SK-N-SH treated with all-trans-retinoic acid at 6 μM for 48 hours (cell line): Measurements from ENCODE around the gene PACC1.

Experiments
- ATAC-seq: fragments of 200-7000 bp; cut with Tn5 transposase; 3 replicates; pipeline ENCODE4 v1.9.1; 2020; ENCODE audit warnings: mild to moderate bottlenecking, moderate library complexity
- ARNTL ChIP-seq: fragments of 450-650 bp; formaldehyde crosslinking; IDR thresholded peaks from 2 replicates; pipeline ENCODE4 v1.5.0; 2020; ENCODE audit warnings: low read depth, mild to moderate bottlenecking, moderate library complexity, borderline replicate concordance
- BACH2 ChIP-seq: fragments of 250-450 bp; sonication (Bioruptor Pico); IDR thresholded peaks from 2 replicates; pipeline ENCODE4 v1.9.0; 2021; ENCODE audit warnings: mild to moderate bottlenecking, borderline replicate concordance
- CREB5 ChIP-seq: fragments of 250-450 bp; sonication (Bioruptor Pico); IDR thresholded peaks from 2 replicates; pipeline ENCODE4 v1.5.1; 2020; ENCODE audit warnings: low read depth, mild to moderate bottlenecking, moderate library complexity
- CSDC2 ChIP-seq: fragments of 250-450 bp; sonication (Bioruptor Pico); IDR thresholded peaks from 2 replicates; pipeline ENCODE4 v1.5.0; 2020; ENCODE audit warnings: mild to moderate bottlenecking, moderate library complexity
- ESRRG ChIP-seq: fragments of 250-450 bp; sonication (Bioruptor Pico); IDR thresholded peaks from 2 replicates; pipeline ENCODE4 v1.6.1; 2021; ENCODE audit warnings: mild to moderate bottlenecking
- GLIS3 ChIP-seq: fragments of 250-450 bp; sonication (Bioruptor Pico); IDR thresholded peaks from 2 replicates; pipeline ENCODE4 v1.5.0; 2020; ENCODE audit warnings: mild to moderate bottlenecking, moderate library complexity
- ISL1 ChIP-seq: fragments of 250-450 bp; sonication (Bioruptor Pico); IDR thresholded peaks from 2 replicates; pipeline ENCODE4 v2.1.2; 2022; ENCODE audit warnings: mild to moderate bottlenecking, moderate library complexity
- OSR1 ChIP-seq: fragments of 250-450 bp; sonication (Bioruptor Pico); IDR thresholded peaks from 2 replicates; pipeline ENCODE4 v1.8.0; 2022; ENCODE audit warnings: moderate library complexity, mild to moderate bottlenecking, inconsistent platforms
- POU6F1 ChIP-seq: fragments of 250-450 bp; sonication (Bioruptor Pico); IDR thresholded peaks from 2 replicates; pipeline ENCODE4 v1.8.0; 2021; ENCODE audit warnings: low read depth, mild to moderate bottlenecking, moderate library complexity, borderline replicate concordance
- PPARA ChIP-seq: fragments of 250-450 bp; sonication (Bioruptor Pico); IDR thresholded peaks from 2 replicates; pipeline ENCODE4 v1.5.0; 2020; ENCODE audit warnings: mild to moderate bottlenecking, borderline replicate concordance
- RARB ChIP-seq: fragments of 250-450 bp; sonication (Bioruptor Pico); IDR thresholded peaks from 2 replicates; pipeline ENCODE4 v1.8.0; 2021; ENCODE audit warnings: mild to moderate bottlenecking, moderate library complexity
- SNAI2 ChIP-seq: fragments of 250-450 bp; sonication (Bioruptor Pico); IDR thresholded peaks from 2 replicates; pipeline ENCODE4 v1.5.0; 2020; ENCODE audit warnings: mild to moderate bottlenecking, moderate library complexity
- TCF4 ChIP-seq: fragments of 250-450 bp; sonication (Bioruptor Pico); IDR thresholded peaks from 2 replicates; pipeline ENCODE4 v1.8.0; 2021; ENCODE audit warnings: mild to moderate bottlenecking, moderate library complexity, borderline replicate concordance
- TSHZ2 ChIP-seq: fragments of 250-450 bp; sonication (Bioruptor Pico); IDR thresholded peaks from 2 replicates; pipeline ENCODE4 v1.5.0; 2020; ENCODE audit warnings: mild to moderate bottlenecking, moderate library complexity
- ZC3H10 ChIP-seq: fragments of 250-450 bp; sonication (Bioruptor Pico); IDR thresholded peaks from 2 replicates; pipeline ENCODE4 v1.5.1; 2021; ENCODE audit warnings: mild to moderate bottlenecking, moderate library complexity
- ZFP30 ChIP-seq: fragments of 450-650 bp; formaldehyde crosslinking; IDR thresholded peaks from 2 replicates; pipeline ENCODE4 v1.5.0; 2022; ENCODE audit warnings: mild to moderate bottlenecking, moderate library complexity
- ZNF565 ChIP-seq: fragments of 450-650 bp; formaldehyde crosslinking; conservative IDR thresholded peaks from 2 replicates; pipeline ENCODE4 v1.5.0; 2020; ENCODE audit warnings: low read depth, mild to moderate bottlenecking, moderate library complexity
- ZNF70 ChIP-seq: fragments of 450-650 bp; formaldehyde crosslinking; IDR thresholded peaks from 2 replicates; pipeline ENCODE4 v1.5.0; 2020; ENCODE audit warnings: mild to moderate bottlenecking, moderate library complexity
- TF ChIP-seq, protein P1 (sequence below): fragments of 250-450 bp; sonication (Bioruptor Pico); IDR thresholded peaks from 2 replicates; pipeline ENCODE4 v1.5.1; 2021; ENCODE audit warnings: mild to moderate bottlenecking, moderate library complexity

PACC1 gene

GRCh38 chr1:212412374-212412773, 2.3 kb downstream of the PACC1 start:
- TF ChIP-seq ARNTL (CRISPR knock-in tag) (no peak), CSDC2 (CRISPR knock-in tag) (no peak), PPARA (no peak), OSR1 (CRISPR knock-in tag) (no peak), CREB5 (CRISPR knock-in tag) (no peak), ZFP30 (CRISPR knock-in tag) (no peak), TSHZ2 (CRISPR knock-in tag) (no peak), BACH2 (no peak), ESRRG (CRISPR knock-in tag) (no peak), SNAI2 (CRISPR knock-in tag) (no peak), ZNF565 (CRISPR knock-in tag) (no peak), TCF4 (CRISPR knock-in tag) (no peak), ISL1 (CRISPR knock-in tag) (no peak)
- TF ChIP-seq, protein P1, sequence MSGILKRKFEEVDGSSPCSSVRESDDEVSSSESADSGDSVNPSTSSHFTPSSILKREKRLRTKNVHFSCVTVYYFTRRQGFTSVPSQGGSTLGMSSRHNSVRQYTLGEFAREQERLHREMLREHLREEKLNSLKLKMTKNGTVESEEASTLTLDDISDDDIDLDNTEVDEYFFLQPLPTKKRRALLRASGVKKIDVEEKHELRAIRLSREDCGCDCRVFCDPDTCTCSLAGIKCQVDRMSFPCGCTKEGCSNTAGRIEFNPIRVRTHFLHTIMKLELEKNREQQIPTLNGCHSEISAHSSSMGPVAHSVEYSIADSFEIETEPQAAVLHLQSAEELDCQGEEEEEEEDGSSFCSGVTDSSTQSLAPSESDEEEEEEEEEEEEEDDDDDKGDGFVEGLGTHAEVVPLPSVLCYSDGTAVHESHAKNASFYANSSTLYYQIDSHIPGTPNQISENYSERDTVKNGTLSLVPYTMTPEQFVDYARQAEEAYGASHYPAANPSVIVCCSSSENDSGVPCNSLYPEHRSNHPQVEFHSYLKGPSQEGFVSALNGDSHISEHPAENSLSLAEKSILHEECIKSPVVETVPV (CRISPR knock-in tag), result no peak
- TF ChIP-seq, all 23 proteins: peak for 0
- no peak for ATAC-seq

DNA sequence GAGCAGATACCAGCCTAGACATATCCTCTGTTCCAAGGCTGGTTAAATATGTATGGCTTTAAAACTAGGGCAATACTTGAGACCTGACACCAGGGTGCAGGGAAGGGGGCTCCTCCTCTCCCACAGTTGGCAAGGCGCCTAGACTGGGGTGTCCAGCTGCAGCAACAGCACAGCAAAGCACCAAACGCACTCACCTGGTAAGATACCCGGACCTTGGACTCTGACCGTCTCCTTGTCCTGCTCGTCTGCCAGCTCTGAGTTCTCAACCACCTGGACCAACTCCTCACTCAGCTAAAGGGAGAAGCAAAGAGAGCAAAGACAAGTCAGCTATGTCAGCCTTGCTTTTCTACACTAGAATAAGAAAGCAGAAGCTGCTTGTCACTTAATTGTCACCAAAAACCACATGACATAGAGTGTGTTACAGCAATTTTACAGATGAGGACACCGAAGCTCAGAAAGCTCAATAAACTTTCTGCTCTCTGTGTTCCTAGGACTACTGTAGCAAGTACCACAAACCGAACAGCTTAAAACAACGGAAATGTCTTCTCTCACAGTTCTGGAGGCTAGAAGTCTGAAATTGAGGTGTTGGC, 4.4 kb downstream of the PACC1 start:
- ATAC-seq, result no peak
- TF ChIP-seq GLIS3 (no peak), ZNF70 (CRISPR knock-in tag) (no peak), RARB (CRISPR knock-in tag) (no peak), SNAI2 (CRISPR knock-in tag) (no peak), TSHZ2 (CRISPR knock-in tag) (no peak), CSDC2 (CRISPR knock-in tag) (no peak), POU6F1 (CRISPR knock-in tag) (no peak), TCF4 (CRISPR knock-in tag) (no peak), OSR1 (CRISPR knock-in tag) (no peak), BACH2 (no peak), ARNTL (CRISPR knock-in tag) (no peak), ZNF565 (CRISPR knock-in tag) (no peak), ESRRG (CRISPR knock-in tag) (no peak), ZC3H10 (CRISPR knock-in tag) (no peak)
- TF ChIP-seq, protein P1 (CRISPR knock-in tag), result no peak
